ENCODE results near the gene LILRB3.

Gene LILRB3

DNA sequence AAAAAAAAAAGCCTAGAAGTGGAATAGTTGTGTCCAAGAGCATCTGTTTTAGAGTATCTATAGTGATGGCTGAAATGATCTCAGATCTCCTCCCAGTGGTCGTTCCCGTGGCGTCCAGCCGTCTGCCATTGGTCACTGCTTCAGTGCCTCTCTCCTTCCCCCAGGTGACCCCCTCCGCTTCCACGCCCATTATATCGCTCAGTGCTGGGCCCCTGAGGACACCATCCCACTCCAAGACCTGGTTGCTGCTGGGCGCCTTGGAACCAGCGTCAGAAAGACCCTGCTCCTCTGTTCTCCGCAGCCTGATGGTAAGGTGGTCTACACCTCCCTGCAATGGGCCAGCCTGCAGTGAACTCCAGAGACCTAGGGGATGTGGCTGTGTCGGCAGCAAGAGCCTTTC is 29.8 kb downstream of the LILRB3 start:
- TF ChIP-seq, protein P1, sequence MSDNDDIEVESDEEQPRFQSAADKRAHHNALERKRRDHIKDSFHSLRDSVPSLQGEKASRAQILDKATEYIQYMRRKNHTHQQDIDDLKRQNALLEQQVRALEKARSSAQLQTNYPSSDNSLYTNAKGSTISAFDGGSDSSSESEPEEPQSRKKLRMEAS (IDR thresholded peaks at IDR 0.05; ENCODE audit: low read depth, low read length), result no peak
- TF ChIP-seq POLR2A (IDR thresholded peaks at IDR 0.05; ENCODE audit: extremely low read depth, insufficient read length) (no peak), MYC (IDR thresholded peaks at IDR 0.05; ENCODE audit: low read depth, low read length) (no peak), CTCF (IDR thresholded peaks at IDR 0.05; ENCODE audit: low read depth, low read length) (no peak)
- no peak for DNase-seq (ENCODE audit: low read depth)
- no peak overlapping the region for H3K4me3 ChIP-seq (ENCODE audit: low read depth, low read length)

- TF ChIP-seq MYC (IDR thresholded peaks at IDR 0.05; ENCODE audit: low read depth, low read length) (no peak), POLR2A (IDR thresholded peaks at IDR 0.05; ENCODE audit: extremely low read depth, insufficient read length) (no peak), CTCF (IDR thresholded peaks at IDR 0.05; ENCODE audit: low read depth, low read length) (no peak)
- TF ChIP-seq, protein P1 (IDR thresholded peaks at IDR 0.05; ENCODE audit: low read depth, low read length), result no peak
- peak overlapping the region; percentile 67 for H3K4me3 ChIP-seq (ENCODE audit: low read depth, low read length)
- no peak for DNase-seq (ENCODE audit: low read depth)
These were observed 30.9 kb downstream of the LILRB3 start for GRCh38 chr19:54191811-54192453.

DNA sequence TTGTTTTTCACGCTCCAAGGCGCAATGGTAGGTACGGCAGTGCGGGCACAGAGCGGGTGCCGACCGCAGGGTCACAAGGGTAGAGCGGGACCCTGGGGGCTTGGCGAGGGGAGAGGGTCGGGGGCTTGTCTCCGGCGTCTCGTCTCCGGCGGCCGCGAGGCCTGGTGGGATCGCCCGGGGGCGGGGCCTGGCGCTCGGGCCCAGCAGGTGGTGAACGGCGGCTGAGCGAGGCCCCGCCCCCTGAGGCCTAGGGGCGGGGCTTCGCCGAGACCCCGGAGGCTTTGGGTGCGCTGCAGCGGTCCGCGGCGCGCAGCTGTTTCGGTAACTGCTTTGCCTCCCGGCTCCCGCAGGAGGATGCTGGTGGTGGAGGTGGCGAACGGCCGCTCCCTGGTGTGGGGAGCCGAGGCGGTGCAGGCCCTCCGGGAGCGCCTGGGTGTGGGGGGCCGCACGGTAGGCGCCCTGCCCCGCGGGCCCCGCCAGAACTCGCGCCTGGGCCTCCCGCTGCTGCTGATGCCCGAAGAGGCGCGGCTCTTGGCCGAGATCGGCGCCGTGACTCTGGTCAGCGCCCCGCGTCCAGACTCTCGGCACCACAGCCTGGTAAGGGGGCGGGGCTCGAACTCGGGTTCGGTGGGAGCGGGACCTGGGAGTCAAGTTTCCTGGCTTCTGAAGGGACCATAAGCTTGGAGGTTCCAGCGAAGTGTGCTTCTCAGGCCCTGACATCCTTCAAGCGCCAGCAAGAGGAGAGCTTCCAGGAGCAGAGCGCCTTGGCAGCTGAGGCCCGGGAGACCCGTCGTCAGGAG is 31.6 kb downstream of the LILRB3 start, which contains the start of gene TSEN34:
TSEN34 (plus strand) TSS at position 298 of the 800 bp plus-strand sequence; CDS start at position 355, 57 bp downstream.
- peak; percentile 79 for DNase-seq (ENCODE audit: low read depth)
- TF ChIP-seq POLR2A (IDR thresholded peaks at IDR 0.05; ENCODE audit: extremely low read depth, insufficient read length), result peak; percentile 31
- 0 out of 2 replicates have a peak, but pooled peaks have one; percentile 30 for TF ChIP-seq MYC (IDR thresholded peaks at IDR 0.05; ENCODE audit: low read depth, low read length)
- no peak for TF ChIP-seq CTCF (IDR thresholded peaks at IDR 0.05; ENCODE audit: low read depth, low read length)
- TF ChIP-seq, protein P1 (IDR thresholded peaks at IDR 0.05; ENCODE audit: low read depth, low read length), result no peak
- H3K4me3 ChIP-seq (ENCODE audit: low read depth, low read length), result peak within 1 kb of the TSS; percentile 67

DNA sequence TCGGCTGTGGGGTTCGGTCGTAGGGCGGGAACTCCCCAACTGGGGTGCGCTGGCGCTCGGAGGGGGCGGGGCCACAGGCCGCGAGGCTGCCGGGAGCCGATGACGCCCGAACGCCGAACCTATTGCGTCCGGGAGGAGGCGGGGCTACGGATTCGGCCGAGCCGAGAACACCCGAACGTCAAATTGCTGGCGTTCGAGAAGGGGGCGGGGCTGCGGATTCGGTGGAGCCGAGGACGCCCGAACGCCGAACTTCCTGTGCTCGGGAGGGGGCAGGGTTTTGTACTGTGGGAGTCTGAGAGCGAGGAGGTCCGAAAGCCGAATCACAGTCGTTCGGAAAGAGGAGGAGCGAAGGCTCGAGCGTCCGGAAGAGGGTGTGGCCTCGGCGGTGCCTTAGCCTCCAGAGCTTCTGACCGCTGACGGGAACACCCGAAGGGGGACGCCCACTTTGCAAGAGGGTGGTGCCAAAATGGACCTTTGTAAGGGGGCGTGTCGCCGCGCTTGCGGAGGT is 32.2 kb downstream of the LILRB3 start:
- DNase-seq (ENCODE audit: low read depth), result peak; percentile 97
- TF ChIP-seq, protein P1 (IDR thresholded peaks at IDR 0.05; ENCODE audit: low read depth, low read length), result no peak
- TF ChIP-seq CTCF (IDR thresholded peaks at IDR 0.05; ENCODE audit: low read depth, low read length), result no peak
- no peak for TF ChIP-seq POLR2A (IDR thresholded peaks at IDR 0.05; ENCODE audit: extremely low read depth, insufficient read length)
- no peak for TF ChIP-seq MYC (IDR thresholded peaks at IDR 0.05; ENCODE audit: low read depth, low read length)
- H3K4me3 ChIP-seq (ENCODE audit: low read depth, low read length), result peak overlapping the region; percentile 63

GRCh38 chr19:54189735-54190502 is 32.9 kb downstream of the LILRB3 start:
- TF ChIP-seq CTCF (IDR thresholded peaks at IDR 0.05; ENCODE audit: low read depth, low read length), result no peak
- TF ChIP-seq, protein P1 (IDR thresholded peaks at IDR 0.05; ENCODE audit: low read depth, low read length), result peak; percentile 71
- TF ChIP-seq MYC (IDR thresholded peaks at IDR 0.05; ENCODE audit: low read depth, low read length), result peak; percentile 70
- peak; percentile 58 for TF ChIP-seq POLR2A (IDR thresholded peaks at IDR 0.05; ENCODE audit: extremely low read depth, insufficient read length)
- H3K4me3 ChIP-seq (ENCODE audit: low read depth, low read length), result peak overlapping the region; percentile 62
- DNase-seq (ENCODE audit: low read depth), result peak; percentile 97

All from NB4 (cell line).